ENCODE results near the gene CDH22. TPM values are rescaled to one million over a fixed set of nuclear protein-coding genes. Genes with fewer than 3 reads are reported as not detected.

CDH22 gene
- total and polyA plus RNA-seq, 10 of the 15 experiments (the other 5 are each of a cell fraction or from before 2014, with no cell fraction given) = not detected

DNA sequence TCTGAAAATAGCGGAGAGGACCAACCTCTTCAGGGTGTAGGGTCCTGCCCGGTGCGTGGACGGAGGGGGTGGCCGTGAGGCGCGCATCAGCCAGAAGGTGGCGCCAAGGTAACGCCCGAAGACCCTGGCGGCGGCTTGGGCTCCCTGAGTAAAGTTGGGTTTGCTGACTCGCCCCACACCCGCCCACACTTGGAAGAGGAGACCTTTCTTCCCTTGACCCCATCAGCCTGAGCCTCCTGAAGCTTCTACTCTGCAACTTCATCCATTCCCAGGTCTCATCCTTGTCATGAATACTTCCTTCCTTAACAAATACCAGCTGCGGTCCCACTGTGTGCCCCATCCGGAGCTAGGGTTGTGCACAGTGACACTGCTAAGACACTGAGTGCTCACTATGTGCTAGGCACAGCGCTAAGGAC is 175.6 kb downstream of the CDH22 start (continued):
- TF ChIP-seq, protein P1, sequence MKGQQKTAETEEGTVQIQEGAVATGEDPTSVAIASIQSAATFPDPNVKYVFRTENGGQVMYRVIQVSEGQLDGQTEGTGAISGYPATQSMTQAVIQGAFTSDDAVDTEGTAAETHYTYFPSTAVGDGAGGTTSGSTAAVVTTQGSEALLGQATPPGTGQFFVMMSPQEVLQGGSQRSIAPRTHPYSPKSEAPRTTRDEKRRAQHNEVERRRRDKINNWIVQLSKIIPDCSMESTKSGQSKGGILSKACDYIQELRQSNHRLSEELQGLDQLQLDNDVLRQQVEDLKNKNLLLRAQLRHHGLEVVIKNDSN (IDR thresholded peaks at IDR 0.05; ENCODE audit: borderline replicate concordance, extremely low read length, insufficient read depth, low read depth, low read length) = no peak
- TF ChIP-seq POU2F2 (IDR thresholded peaks at IDR 0.05; ENCODE audit: borderline replicate concordance, low read depth, low read length) = peak; percentile 18; the same call in 1 of the 3 replicates
- TF ChIP-seq TCF3 (IDR thresholded peaks at IDR 0.05; ENCODE audit: borderline replicate concordance, insufficient read depth, low read depth, low read length) = no peak
- TF ChIP-seq NR2F1 (conservative IDR thresholded peaks at IDR 0.05) = no peak
- TF ChIP-seq MAX (IDR thresholded peaks at IDR 0.05; ENCODE audit: low read depth, low read length) = no peak
- peak; percentile 57 for TF ChIP-seq POLR2A (IDR thresholded peaks at IDR 0.05; ENCODE audit: low read depth, low read length)
- TF ChIP-seq CHD2 (IDR thresholded peaks at IDR 0.05; ENCODE audit: borderline replicate concordance, low read depth, low read length) = no peak
- TF ChIP-seq, protein P2, sequence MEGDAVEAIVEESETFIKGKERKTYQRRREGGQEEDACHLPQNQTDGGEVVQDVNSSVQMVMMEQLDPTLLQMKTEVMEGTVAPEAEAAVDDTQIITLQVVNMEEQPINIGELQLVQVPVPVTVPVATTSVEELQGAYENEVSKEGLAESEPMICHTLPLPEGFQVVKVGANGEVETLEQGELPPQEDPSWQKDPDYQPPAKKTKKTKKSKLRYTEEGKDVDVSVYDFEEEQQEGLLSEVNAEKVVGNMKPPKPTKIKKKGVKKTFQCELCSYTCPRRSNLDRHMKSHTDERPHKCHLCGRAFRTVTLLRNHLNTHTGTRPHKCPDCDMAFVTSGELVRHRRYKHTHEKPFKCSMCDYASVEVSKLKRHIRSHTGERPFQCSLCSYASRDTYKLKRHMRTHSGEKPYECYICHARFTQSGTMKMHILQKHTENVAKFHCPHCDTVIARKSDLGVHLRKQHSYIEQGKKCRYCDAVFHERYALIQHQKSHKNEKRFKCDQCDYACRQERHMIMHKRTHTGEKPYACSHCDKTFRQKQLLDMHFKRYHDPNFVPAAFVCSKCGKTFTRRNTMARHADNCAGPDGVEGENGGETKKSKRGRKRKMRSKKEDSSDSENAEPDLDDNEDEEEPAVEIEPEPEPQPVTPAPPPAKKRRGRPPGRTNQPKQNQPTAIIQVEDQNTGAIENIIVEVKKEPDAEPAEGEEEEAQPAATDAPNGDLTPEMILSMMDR (IDR thresholded peaks at IDR 0.05 in 2 of 3, conservative IDR thresholded peaks at IDR 0.05 in 1 of 3; ENCODE audit: control insufficient read depth in 2 of 3, extremely low read depth in 1 of 3, insufficient read depth in 1 of 3, low read depth in 3 of 3, low read length in 3 of 3) = peak; percentile 82 to 87 (median 87)
- no peak for TF ChIP-seq SIN3A (IDR thresholded peaks at IDR 0.05; ENCODE audit: low read depth, low read length)
- TF ChIP-seq, protein P3, sequence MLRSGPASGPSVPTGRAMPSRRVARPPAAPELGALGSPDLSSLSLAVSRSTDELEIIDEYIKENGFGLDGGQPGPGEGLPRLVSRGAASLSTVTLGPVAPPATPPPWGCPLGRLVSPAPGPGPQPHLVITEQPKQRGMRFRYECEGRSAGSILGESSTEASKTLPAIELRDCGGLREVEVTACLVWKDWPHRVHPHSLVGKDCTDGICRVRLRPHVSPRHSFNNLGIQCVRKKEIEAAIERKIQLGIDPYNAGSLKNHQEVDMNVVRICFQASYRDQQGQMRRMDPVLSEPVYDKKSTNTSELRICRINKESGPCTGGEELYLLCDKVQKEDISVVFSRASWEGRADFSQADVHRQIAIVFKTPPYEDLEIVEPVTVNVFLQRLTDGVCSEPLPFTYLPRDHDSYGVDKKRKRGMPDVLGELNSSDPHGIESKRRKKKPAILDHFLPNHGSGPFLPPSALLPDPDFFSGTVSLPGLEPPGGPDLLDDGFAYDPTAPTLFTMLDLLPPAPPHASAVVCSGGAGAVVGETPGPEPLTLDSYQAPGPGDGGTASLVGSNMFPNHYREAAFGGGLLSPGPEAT (IDR thresholded peaks at IDR 0.05; ENCODE audit: low read depth) = no peak
- TF ChIP-seq, protein P4, sequence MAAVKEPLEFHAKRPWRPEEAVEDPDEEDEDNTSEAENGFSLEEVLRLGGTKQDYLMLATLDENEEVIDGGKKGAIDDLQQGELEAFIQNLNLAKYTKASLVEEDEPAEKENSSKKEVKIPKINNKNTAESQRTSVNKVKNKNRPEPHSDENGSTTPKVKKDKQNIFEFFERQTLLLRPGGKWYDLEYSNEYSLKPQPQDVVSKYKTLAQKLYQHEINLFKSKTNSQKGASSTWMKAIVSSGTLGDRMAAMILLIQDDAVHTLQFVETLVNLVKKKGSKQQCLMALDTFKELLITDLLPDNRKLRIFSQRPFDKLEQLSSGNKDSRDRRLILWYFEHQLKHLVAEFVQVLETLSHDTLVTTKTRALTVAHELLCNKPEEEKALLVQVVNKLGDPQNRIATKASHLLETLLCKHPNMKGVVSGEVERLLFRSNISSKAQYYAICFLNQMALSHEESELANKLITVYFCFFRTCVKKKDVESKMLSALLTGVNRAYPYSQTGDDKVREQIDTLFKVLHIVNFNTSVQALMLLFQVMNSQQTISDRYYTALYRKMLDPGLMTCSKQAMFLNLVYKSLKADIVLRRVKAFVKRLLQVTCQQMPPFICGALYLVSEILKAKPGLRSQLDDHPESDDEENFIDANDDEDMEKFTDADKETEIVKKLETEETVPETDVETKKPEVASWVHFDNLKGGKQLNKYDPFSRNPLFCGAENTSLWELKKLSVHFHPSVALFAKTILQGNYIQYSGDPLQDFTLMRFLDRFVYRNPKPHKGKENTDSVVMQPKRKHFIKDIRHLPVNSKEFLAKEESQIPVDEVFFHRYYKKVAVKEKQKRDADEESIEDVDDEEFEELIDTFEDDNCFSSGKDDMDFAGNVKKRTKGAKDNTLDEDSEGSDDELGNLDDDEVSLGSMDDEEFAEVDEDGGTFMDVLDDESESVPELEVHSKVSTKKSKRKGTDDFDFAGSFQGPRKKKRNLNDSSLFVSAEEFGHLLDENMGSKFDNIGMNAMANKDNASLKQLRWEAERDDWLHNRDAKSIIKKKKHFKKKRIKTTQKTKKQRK (IDR thresholded peaks at IDR 0.05; ENCODE audit: low read depth, low read length) = no peak
- TF ChIP-seq CEBPB (IDR thresholded peaks at IDR 0.05; ENCODE audit: borderline replicate concordance in 1 of 2, low read depth in 2 of 2, low read length in 2 of 2) = no peak
- TF ChIP-seq CREM (IDR thresholded peaks at IDR 0.05; ENCODE audit: low read depth) = no peak
- TF ChIP-seq CHD1 (IDR thresholded peaks at IDR 0.05; ENCODE audit: low read depth, low read length) = no peak
- TF ChIP-seq MEF2B (IDR thresholded peaks at IDR 0.05; ENCODE audit: partially characterized antibody, poor library complexity, severe bottlenecking) = no peak
- TF ChIP-seq KAT2A (conservative IDR thresholded peaks at IDR 0.05; ENCODE audit: control insufficient read depth, low read depth, low read length) = no peak
- peak; percentile 59; the same call in 1 of the 2 replicates for TF ChIP-seq POLR2AphosphoS2 (IDR thresholded peaks at IDR 0.05; ENCODE audit: low read depth, low read length)
- peak; percentile 51; the same call in 1 of the 2 replicates for TF ChIP-seq CBFB (IDR thresholded peaks at IDR 0.05; ENCODE audit: low read depth)
- TF ChIP-seq ZBED1 (IDR thresholded peaks at IDR 0.05; ENCODE audit: borderline replicate concordance) = no peak
- no peak for TF ChIP-seq SP1 (IDR thresholded peaks at IDR 0.05; ENCODE audit: low read depth, low read length)
- no peak for TF ChIP-seq YBX1 (IDR thresholded peaks at IDR 0.05)
- TF ChIP-seq NFYA (IDR thresholded peaks at IDR 0.05; ENCODE audit: borderline replicate concordance, low read depth, low read length) = no peak

Data from GM12878 (cell line).